SU-DHL-6 (cell line): ENCODE data around the gene SUV39H2.

Experiments used
- H2AFZ ChIP-seq: fragments of 200-600 bp; sonication (generic); 2 replicates; pipeline ENCODE4 v1.6.1; 2014; ENCODE audit warnings: low read depth, mild to moderate bottlenecking, moderate library complexity, mixed read lengths, antibody characterized with exemption, low read length; ENCODE audit not compliant: severe bottlenecking
- H3F3A ChIP-seq: fragments of 200-600 bp; shearing (Covaris generic); 2 replicates; pipeline ENCODE4 v1.6.0; 2016; ENCODE audit warnings: antibody characterized with exemption, mild to moderate bottlenecking; ENCODE audit not compliant: insufficient read depth
- H3K27ac ChIP-seq: fragments of 200-600 bp; sonication (generic); 2 replicates; pipeline ENCODE4 v1.5.1; 2016; ENCODE audit warnings: low read depth, mild to moderate bottlenecking, low read length, moderate library complexity, mixed read lengths
- H3K27me3 ChIP-seq: fragments of 200-600 bp; sonication (generic), shearing (Covaris generic); 2 replicates; pipeline ENCODE4 v1.6.0; 2014; ENCODE audit warnings: mild to moderate bottlenecking, low read length
- H3K36me3 ChIP-seq: fragments of 200-600 bp; sonication (generic); 2 replicates; pipeline ENCODE4 v1.6.1; 2014; ENCODE audit warnings: mild to moderate bottlenecking, low read length, mixed read lengths
- H3K4me2 ChIP-seq: fragments of 300-600, 200-600 bp; shearing (Covaris generic), sonication (generic); 2 replicates; pipeline ENCODE4 v1.6.0; 2014; ENCODE audit warnings: low read length, low read depth, mild to moderate bottlenecking; ENCODE audit not compliant: poor library complexity, severe bottlenecking
- H3K4me3 ChIP-seq: fragments of 200-600 bp; sonication (generic); 2 replicates; pipeline ENCODE4 v1.5.1; 2014; ENCODE audit warnings: antibody characterized with exemption, low read length, mild to moderate bottlenecking, mixed read lengths; ENCODE audit not compliant: insufficient read depth, poor library complexity, severe bottlenecking
- H3K79me2 ChIP-seq: fragments of 200-600 bp; sonication (generic); 2 replicates; pipeline ENCODE4 v1.6.1; 2014; ENCODE audit warnings: mild to moderate bottlenecking, low read length, moderate library complexity; ENCODE audit not compliant: insufficient read depth
- H3K9ac ChIP-seq: fragments of 200-600 bp; sonication (generic); 2 replicates; pipeline ENCODE4 v1.7.0; 2014; ENCODE audit warnings: mild to moderate bottlenecking, low read length
- H3K9me2 ChIP-seq: fragments of 200-600 bp; sonication (generic); replicated peaks from 2 replicates; pipeline ENCODE4 v1.6.1; 2014; ENCODE audit warnings: low read length; ENCODE audit not compliant: insufficient read depth
- H3K9me3 ChIP-seq: fragments of 200-600 bp; sonication (generic); 2 replicates; pipeline ENCODE4 v1.6.1; 2014; ENCODE audit warnings: low read length, mixed read lengths; ENCODE audit not compliant: insufficient read depth
- H4K20me1 ChIP-seq: fragments of 200-600 bp; sonication (generic); 2 replicates; pipeline ENCODE4 v1.6.1; 2014; ENCODE audit warnings: low read depth, mild to moderate bottlenecking, antibody characterized with exemption, low read length, moderate library complexity, mixed read lengths
- EZH2phosphoT487 ChIP-seq: fragments of 200-600 bp; sonication (generic), shearing (Covaris generic); conservative IDR thresholded peaks from 2 replicates; pipeline ENCODE4 v1.6.1; 2018; ENCODE audit warnings: mild to moderate bottlenecking, antibody characterized with exemption, low read length, moderate library complexity, mixed read lengths
- TF ChIP-seq, protein P1 (sequence below): fragments of 200-600 bp; sonication (generic); IDR thresholded peaks from one replicate; pipeline ENCODE4 v1.5.1; 2017; ENCODE audit warnings: antibody characterized with exemption, mild to moderate bottlenecking, low read length, moderate library complexity; ENCODE audit not compliant: insufficient read depth, poor library complexity, severe bottlenecking

SUV39H2 gene

DNA sequence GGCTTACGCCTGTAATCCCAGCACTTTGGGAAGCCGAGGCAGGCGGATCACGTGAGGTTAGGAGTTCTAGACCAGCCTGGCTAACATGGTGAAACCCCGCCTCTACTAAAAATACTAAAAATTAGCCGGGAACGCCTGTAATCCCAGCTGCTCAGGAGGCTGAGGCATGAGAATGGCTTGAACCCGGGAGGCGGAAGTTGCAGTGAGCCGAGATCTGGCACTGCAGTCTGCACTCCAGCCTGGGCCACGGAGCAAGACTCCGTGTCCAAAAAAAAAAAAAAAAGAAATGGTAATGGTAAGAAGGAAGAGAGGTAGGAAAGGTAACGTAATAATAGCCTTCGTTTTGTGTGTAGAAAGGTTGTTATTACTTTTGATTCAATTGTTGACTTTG, 39.4 kb upstream of the SUV39H2 start:
- H4K20me1 ChIP-seq = peaks cover 5% of the 10 kb centered on the region; the same call in 1 of the 2 replicates
- H3K27ac ChIP-seq = no peak overlapping the region

DNA sequence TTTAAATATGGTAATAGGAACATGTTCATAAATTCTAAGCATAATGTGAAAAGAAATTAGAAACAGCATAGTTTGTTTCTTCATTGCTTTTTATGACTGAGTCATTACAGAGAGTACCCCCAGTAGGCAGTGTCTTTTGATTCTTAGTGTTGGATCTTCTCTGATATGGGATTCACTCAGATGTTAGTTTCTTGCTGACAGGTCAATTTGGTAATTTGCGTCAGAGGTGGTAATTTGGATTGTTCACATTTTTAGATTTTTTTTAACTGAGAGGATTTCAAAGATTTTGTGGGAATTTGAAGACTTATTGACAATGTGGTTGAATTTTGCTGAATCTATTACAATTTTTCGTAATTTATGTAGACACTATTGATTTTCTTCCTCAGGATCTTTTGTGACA, 38.5 kb upstream of the SUV39H2 start:
- Histone ChIP-seq H2AFZ (no peak overlapping the region), H3F3A (no peaks in the 10 kb centered on the region), H3K79me2 (peaks cover 42% of the 10 kb centered on the region), H3K27me3 (no peaks in the 10 kb centered on the region), H3K9me3 (no peaks in the 10 kb centered on the region), H3K4me3 (no peak overlapping the region), H3K4me2 (peak overlapping the region; percentile 71), H3K27ac (no peak overlapping the region), H3K9me2 (no peaks in the 10 kb centered on the region), H3K36me3 (peaks cover 31% of the 10 kb centered on the region), H4K20me1 (peaks cover 5% of the 10 kb centered on the region; the same call in 1 of the 2 replicates), H3K9ac (no peak overlapping the region)
- TF ChIP-seq, protein P1, sequence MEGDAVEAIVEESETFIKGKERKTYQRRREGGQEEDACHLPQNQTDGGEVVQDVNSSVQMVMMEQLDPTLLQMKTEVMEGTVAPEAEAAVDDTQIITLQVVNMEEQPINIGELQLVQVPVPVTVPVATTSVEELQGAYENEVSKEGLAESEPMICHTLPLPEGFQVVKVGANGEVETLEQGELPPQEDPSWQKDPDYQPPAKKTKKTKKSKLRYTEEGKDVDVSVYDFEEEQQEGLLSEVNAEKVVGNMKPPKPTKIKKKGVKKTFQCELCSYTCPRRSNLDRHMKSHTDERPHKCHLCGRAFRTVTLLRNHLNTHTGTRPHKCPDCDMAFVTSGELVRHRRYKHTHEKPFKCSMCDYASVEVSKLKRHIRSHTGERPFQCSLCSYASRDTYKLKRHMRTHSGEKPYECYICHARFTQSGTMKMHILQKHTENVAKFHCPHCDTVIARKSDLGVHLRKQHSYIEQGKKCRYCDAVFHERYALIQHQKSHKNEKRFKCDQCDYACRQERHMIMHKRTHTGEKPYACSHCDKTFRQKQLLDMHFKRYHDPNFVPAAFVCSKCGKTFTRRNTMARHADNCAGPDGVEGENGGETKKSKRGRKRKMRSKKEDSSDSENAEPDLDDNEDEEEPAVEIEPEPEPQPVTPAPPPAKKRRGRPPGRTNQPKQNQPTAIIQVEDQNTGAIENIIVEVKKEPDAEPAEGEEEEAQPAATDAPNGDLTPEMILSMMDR = no peak
- no peak for TF ChIP-seq EZH2phosphoT487

More for the DNA sequence above, 39.4 kb upstream of the SUV39H2 start:
- Histone ChIP-seq H3K9me3 (no peaks in the 10 kb centered on the region), H3K9me2 (no peaks in the 10 kb centered on the region), H3K27me3 (no peaks in the 10 kb centered on the region), H3K4me2 (peak overlapping the region; percentile 71), H3K79me2 (peaks cover 40% of the 10 kb centered on the region), H3K4me3 (peak overlapping the region; percentile 80), H3K9ac (peak overlapping the region; percentile 95), H3F3A (no peaks in the 10 kb centered on the region), H3K36me3 (peaks cover 29% of the 10 kb centered on the region), H2AFZ (no peak overlapping the region)
- TF ChIP-seq, protein P1 = no peak
- TF ChIP-seq EZH2phosphoT487 = no peak

GRCh38 chr10:14843327-14843988, 35.2 kb upstream of the SUV39H2 start:
- H3K4me3 ChIP-seq = no peak overlapping the region
- H4K20me1 ChIP-seq = peaks cover 5% of the 10 kb centered on the region; the same call in 1 of the 2 replicates
- TF ChIP-seq, protein P1 = no peak
- no peak for TF ChIP-seq EZH2phosphoT487
- no peaks in the 10 kb centered on the region for H3K27me3 ChIP-seq
- no peaks in the 10 kb centered on the region for H3K9me3 ChIP-seq
- H3F3A ChIP-seq = peaks cover 16% of the 10 kb centered on the region; the same call in 1 of the 2 replicates
- peaks cover 49% of the 10 kb centered on the region for H3K79me2 ChIP-seq
- peaks cover 31% of the 10 kb centered on the region for H3K36me3 ChIP-seq
- no peak overlapping the region for H3K9ac ChIP-seq
- H3K9me2 ChIP-seq = no peaks in the 10 kb centered on the region
- H2AFZ ChIP-seq = no peak overlapping the region
- no peak overlapping the region for H3K27ac ChIP-seq
- no peak overlapping the region for H3K4me2 ChIP-seq
